Stimulated activated naive B cell treated with anti-CD40 and anti-IgM and Interleukin-4, amounts not matched to agents 10 μg/mL and 1 μg/mL and 100 μg/mL, for 72 hours (primary cell): ENCODE results near the gene EIF5AL1.
"Not testable (repeated sequence)": the region's sequence is repeated elsewhere in the genome, so short reads cannot be mapped to it uniquely, and the experiment has no call there.

ENCODE experiments used
- ATAC-seq, 2 donors: fragments of 150-1000 bp; cut with Tn5 transposase; replicated peaks; 2 replicates each; pipeline ENCODE4 v1.10.0; 2021; ENCODE audit warnings: moderate library complexity in 1 of 2
- DNase-seq: peaks from one replicate; pipeline ENCODE4 v3.0.0; 2021
- H3K27ac Mint-ChIP-seq: one replicate; pipeline ENCODE4 v1.8.0; 2022; ENCODE audit warnings: mild to moderate bottlenecking, mixed read lengths
- H3K27me3 Mint-ChIP-seq, 2 donors: one replicate each; pipeline ENCODE4 v1.8.0; 2022; ENCODE audit warnings: mixed read lengths in 2 of 2
- H3K36me3 Mint-ChIP-seq, 2 donors: one replicate each; pipeline ENCODE4 v1.8.0; 2022; ENCODE audit warnings: mixed read lengths in 2 of 2, mild to moderate bottlenecking in 1 of 2
- H3K4me1 Mint-ChIP-seq, 2 donors: one replicate each; pipeline ENCODE4 v1.8.0; 2022; ENCODE audit warnings: mixed read lengths in 2 of 2, mild to moderate bottlenecking in 1 of 2
- H3K4me3 Mint-ChIP-seq, 2 donors: one replicate each; pipeline ENCODE4 v1.8.0; 2022; ENCODE audit warnings: mild to moderate bottlenecking in 2 of 2, mixed read lengths in 2 of 2, moderate library complexity in 1 of 2
- H3K9me3 Mint-ChIP-seq, 2 donors: one replicate each; pipeline ENCODE4 v1.8.0; 2022; ENCODE audit warnings: mixed read lengths in 2 of 2, mild to moderate bottlenecking in 1 of 2

Gene EIF5AL1

GRCh38 chr10:79511891-79512583 is at the start of gene EIF5AL1:
Gene EIF5AL1, plus strand, starts transcription at chr10:79512533. Its CDS starts 117 bp downstream, at chr10:79512650.
- H3K4me3 Mint-ChIP-seq, H3K4me1 Mint-ChIP-seq, H3K9me3 Mint-ChIP-seq, H3K27ac Mint-ChIP-seq, ATAC-seq, H3K36me3 Mint-ChIP-seq, DNase-seq: not testable (repeated sequence)
- peaks cover 14 to 17% of the 10 kb centered on the region in 2 donors for H3K27me3 Mint-ChIP-seq

GRCh38 chr10:79463578-79464496 is 48.5 kb upstream of the EIF5AL1 start:
- Mint-ChIP-seq H3K36me3 (no peaks in the 10 kb centered on the region), H3K27me3 (peaks cover 4 to 17% of the 10 kb centered on the region in 2 donors), H3K27ac (no peak overlapping the region), H3K4me3 (no peak overlapping the region), H3K4me1 (no peaks in the 10 kb centered on the region), H3K9me3 (no peaks in the 10 kb centered on the region)
- no peak for ATAC-seq
- DNase-seq, result no peak

DNA sequence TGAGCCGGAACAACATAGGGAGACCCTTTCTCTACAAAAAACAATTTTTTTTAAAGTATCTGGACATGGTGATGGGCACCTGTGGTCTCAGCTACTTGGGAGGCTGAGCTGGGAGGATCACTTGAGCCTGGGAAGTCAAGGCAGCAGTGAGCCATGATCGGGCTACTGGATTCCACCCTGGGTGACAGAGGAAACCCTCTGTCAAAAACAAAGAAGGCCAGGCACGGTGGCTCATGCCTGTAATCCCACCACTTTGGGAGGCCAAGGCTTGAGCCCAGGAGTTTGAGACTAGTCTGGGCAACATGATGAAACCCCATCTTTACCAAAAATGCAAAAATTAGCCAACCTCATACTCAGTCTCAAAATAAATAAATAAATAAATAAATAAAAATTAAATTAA is 47.0 kb upstream of the EIF5AL1 start:
- no peak overlapping the region for H3K27ac Mint-ChIP-seq
- no peak for DNase-seq
- H3K4me3 Mint-ChIP-seq, result no peak overlapping the region
- H3K36me3 Mint-ChIP-seq, result no peaks in the 10 kb centered on the region
- ATAC-seq, result no peak
- no peaks in the 10 kb centered on the region for H3K4me1 Mint-ChIP-seq
- no peaks in the 10 kb centered on the region for H3K9me3 Mint-ChIP-seq
- H3K27me3 Mint-ChIP-seq, result peaks cover 4 to 17% of the 10 kb centered on the region in 2 donors

GRCh38 chr10:79468015-79468560 is 44.2 kb upstream of the EIF5AL1 start:
- ATAC-seq (no peak), DNase-seq (no peak)
- no peak overlapping the region for H3K4me3 Mint-ChIP-seq
- no peaks in the 10 kb centered on the region for H3K4me1 Mint-ChIP-seq
- H3K27ac Mint-ChIP-seq, result no peak overlapping the region
- H3K9me3 Mint-ChIP-seq, result no peaks in the 10 kb centered on the region
- peaks cover 22 to 25% of the 10 kb centered on the region in 2 donors for H3K27me3 Mint-ChIP-seq
- no peaks in the 10 kb centered on the region for H3K36me3 Mint-ChIP-seq

DNA sequence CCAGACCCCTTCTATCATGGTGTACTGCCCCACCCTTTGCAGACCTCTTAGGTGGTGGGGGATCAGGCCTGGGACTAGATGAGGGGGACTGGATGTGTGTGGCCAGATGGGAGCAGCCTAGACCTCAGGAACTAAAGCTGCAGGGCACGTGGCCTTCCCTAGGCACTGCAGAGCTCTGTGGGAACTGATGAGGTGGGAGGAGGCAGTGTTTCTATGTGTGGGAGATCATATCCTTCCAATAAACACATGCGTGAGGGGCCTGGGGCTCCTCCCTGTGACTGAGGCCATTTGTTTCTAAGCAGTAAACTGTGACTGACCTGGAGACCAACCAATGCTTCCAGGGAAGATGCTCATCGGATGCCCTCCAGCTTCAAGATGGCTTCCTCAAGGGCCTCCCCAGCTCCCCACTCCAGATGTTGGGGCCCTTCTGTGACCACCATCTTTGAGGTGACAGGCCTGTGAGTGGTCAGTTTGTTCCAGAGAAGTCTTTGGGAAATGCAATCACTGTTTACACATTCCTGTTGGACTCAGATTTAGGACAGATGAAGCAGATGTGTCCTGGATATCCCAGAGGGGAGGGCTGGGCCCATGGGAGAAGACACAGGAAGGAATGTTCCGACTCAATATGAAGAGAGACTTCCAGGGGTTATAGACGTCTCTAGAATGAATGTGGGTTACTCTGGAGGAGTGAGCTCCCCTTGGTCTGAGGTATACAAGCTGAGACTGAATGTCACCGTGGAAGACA is 43.3 kb upstream of the EIF5AL1 start:
- no peak overlapping the region for H3K27ac Mint-ChIP-seq
- no peak for DNase-seq
- ATAC-seq, result no peak
- no peak overlapping the region for H3K4me3 Mint-ChIP-seq
- H3K4me1 Mint-ChIP-seq, result no peaks in the 10 kb centered on the region
- H3K27me3 Mint-ChIP-seq, result peaks cover 22 to 32% of the 10 kb centered on the region in 2 donors
- no peaks in the 10 kb centered on the region for H3K36me3 Mint-ChIP-seq
- no peaks in the 10 kb centered on the region for H3K9me3 Mint-ChIP-seq

DNA sequence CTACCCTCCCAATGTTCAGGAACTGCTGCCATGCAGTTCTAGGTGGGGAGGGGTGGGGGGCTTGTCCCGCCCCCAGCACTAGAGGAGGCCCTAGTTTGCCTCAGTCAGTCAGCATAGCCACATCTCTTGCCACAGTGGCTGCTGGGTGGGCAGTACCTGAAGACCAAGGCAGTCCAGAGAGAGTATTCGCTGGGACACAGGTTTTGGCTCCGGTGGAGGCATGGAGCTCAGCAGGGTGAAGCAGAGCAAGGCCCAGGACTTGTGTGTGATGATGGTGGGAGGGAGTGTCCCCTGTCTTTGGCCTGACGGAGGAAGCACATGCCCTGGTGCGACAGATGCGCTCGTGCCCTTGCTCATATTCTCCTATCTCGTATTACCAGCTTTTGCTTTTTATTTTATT is 42.2 kb upstream of the EIF5AL1 start:
- H3K27ac Mint-ChIP-seq, result no peak overlapping the region
- ATAC-seq (no peak), DNase-seq (no peak)
- peaks cover 22 to 30% of the 10 kb centered on the region in 2 donors for H3K27me3 Mint-ChIP-seq
- H3K4me3 Mint-ChIP-seq, result no peak overlapping the region
- no peaks in the 10 kb centered on the region for H3K4me1 Mint-ChIP-seq
- no peaks in the 10 kb centered on the region for H3K36me3 Mint-ChIP-seq
- no peaks in the 10 kb centered on the region for H3K9me3 Mint-ChIP-seq

GRCh38 chr10:79471776-79472175 is 40.6 kb upstream of the EIF5AL1 start:
- H3K27me3 Mint-ChIP-seq, result peaks cover 28 to 31% of the 10 kb centered on the region in 2 donors
- DNase-seq, result no peak
- no peaks in the 10 kb centered on the region for H3K4me1 Mint-ChIP-seq
- H3K9me3 Mint-ChIP-seq, result no peaks in the 10 kb centered on the region
- no peak overlapping the region for H3K27ac Mint-ChIP-seq
- H3K4me3 Mint-ChIP-seq, result no peak overlapping the region
- no peak for ATAC-seq
- no peaks in the 10 kb centered on the region for H3K36me3 Mint-ChIP-seq

GRCh38 chr10:79472449-79472848 is 39.9 kb upstream of the EIF5AL1 start:
- Mint-ChIP-seq H3K4me1 (no peaks in the 10 kb centered on the region), H3K9me3 (no peaks in the 10 kb centered on the region)

GRCh38 chr10:79472951-79473350 is 39.4 kb upstream of the EIF5AL1 start:
- no peak overlapping the region for H3K4me3 Mint-ChIP-seq
- peaks cover 29 to 30% of the 10 kb centered on the region in 2 donors for H3K27me3 Mint-ChIP-seq
- ATAC-seq (no peak), DNase-seq (no peak)
- H3K9me3 Mint-ChIP-seq, result no peaks in the 10 kb centered on the region
- no peaks in the 10 kb centered on the region for H3K36me3 Mint-ChIP-seq
- no peak overlapping the region for H3K27ac Mint-ChIP-seq
- H3K4me1 Mint-ChIP-seq, result no peaks in the 10 kb centered on the region

More at GRCh38 chr10:79472449-79472848, 39.9 kb upstream of the EIF5AL1 start:
- ATAC-seq (no peak), DNase-seq (no peak)
- H3K27ac Mint-ChIP-seq, result no peak overlapping the region
- no peak overlapping the region for H3K4me3 Mint-ChIP-seq
- no peaks in the 10 kb centered on the region for H3K36me3 Mint-ChIP-seq
- peaks cover 28 to 30% of the 10 kb centered on the region in 2 donors for H3K27me3 Mint-ChIP-seq

DNA sequence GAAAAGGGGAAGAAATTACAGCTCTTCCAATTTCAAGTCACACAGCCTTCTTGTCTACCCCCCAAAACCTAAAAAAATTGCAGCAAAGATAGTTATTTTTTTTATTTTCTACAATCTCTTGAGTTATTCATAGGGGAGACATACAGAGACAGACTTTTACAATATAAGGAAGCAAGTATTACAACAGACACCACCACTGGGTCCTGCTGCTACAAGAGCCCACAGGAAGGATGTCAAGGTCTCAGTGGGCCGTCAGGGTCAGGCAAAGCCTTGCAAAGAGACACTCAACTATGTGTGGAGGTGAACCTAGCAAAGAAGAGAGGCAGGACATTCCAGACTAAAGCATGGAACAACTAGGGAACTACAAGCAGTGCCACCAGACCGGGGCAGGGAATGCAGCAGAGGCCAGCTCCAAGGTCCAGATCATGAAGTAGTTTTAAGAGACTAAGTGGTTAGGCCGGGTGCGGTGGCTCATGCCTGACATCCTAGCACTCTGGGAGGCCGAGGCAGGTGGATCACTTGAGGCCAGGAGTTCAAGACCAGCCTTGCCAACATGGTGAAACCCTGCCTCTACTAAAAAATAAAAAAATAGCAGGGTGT is 38.7 kb upstream of the EIF5AL1 start:
- no peaks in the 10 kb centered on the region for H3K9me3 Mint-ChIP-seq
- no peak overlapping the region for H3K4me3 Mint-ChIP-seq
- H3K27me3 Mint-ChIP-seq, result peaks cover 26 to 30% of the 10 kb centered on the region in 2 donors
- ATAC-seq (no peak), DNase-seq (no peak)
- no peaks in the 10 kb centered on the region for H3K36me3 Mint-ChIP-seq
- H3K4me1 Mint-ChIP-seq, result no peaks in the 10 kb centered on the region
- no peak overlapping the region for H3K27ac Mint-ChIP-seq

DNA sequence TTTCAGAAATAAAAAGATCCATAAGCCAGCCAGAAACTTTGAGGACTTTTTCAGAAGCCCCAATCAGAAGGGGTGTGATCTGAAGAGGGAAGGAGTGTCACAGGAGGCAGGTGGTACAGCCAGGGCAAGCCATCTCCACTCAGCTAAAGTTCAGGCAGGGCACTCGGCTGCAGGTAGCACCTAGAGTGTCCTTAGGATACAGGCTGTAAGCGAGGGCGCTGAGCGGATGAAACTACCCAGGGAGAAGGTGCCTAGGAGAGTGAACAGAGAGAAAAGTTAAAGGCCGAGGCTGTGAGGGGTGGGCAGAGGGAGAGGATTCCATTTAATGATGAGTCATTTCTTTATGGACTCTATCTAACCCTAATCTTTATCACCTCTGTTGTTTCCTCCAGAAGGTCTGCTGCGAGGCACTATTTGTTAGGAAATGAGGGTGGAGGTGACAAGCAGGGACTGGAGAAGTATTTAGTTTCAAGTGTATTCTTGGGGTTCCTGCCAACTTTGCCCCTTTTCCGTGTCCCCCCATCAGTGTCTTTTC is 37.1 kb upstream of the EIF5AL1 start:
- Mint-ChIP-seq H3K4me3 (no peak overlapping the region), H3K27me3 (peaks cover 33 to 35% of the 10 kb centered on the region in 2 donors), H3K27ac (no peak overlapping the region), H3K4me1 (no peaks in the 10 kb centered on the region), H3K36me3 (no peaks in the 10 kb centered on the region), H3K9me3 (no peaks in the 10 kb centered on the region)
- ATAC-seq (no peak), DNase-seq (no peak)

DNA sequence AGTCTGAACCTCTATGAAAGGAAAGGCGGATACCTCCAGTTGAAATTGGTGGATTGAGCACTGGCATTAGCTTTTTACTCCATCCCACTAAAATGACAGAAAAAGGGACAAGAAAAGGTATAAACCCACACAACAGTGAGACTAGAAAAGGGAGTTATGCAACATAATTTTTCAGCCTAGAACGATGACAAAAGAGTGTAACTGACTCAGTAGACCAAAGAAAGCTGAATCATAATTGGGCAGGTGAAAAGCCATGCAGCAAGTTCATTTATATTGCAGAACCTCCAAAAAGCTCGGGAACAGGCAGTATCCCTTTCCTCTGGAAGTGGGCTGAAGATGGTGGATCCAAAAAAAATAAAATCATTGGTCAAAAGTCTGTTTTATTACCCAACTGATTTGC is 36.5 kb upstream of the EIF5AL1 start:
- H3K4me1 Mint-ChIP-seq, result no peaks in the 10 kb centered on the region
- H3K36me3 Mint-ChIP-seq, result no peaks in the 10 kb centered on the region
- peaks cover 35 to 37% of the 10 kb centered on the region in 2 donors for H3K27me3 Mint-ChIP-seq
- H3K9me3 Mint-ChIP-seq, result no peaks in the 10 kb centered on the region
- H3K4me3 Mint-ChIP-seq, result no peak overlapping the region
- no peak overlapping the region for H3K27ac Mint-ChIP-seq
- ATAC-seq (no peak), DNase-seq (no peak)

DNA sequence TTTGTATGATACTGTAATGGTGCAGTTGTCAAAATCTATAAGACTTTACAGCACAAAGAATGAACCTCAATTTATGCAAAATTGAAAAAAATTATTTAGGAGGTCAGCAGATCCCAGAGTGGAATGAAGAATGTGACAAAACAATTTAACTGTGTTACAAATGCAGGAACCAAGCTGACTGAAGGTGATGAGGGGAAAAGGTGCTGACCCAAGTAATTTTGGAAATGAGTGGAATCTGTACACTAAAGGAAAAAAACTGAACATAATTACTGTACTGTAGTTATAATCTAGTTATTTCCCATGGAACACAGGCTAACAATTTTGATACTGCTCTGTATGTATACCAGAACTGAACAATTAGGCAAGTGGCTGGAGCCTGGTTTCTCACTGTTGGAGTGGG is 35.7 kb upstream of the EIF5AL1 start:
- no peaks in the 10 kb centered on the region for H3K36me3 Mint-ChIP-seq
- no peak for ATAC-seq
- H3K9me3 Mint-ChIP-seq, result no peaks in the 10 kb centered on the region
- no peak overlapping the region for H3K27ac Mint-ChIP-seq
- no peak overlapping the region for H3K4me3 Mint-ChIP-seq
- H3K4me1 Mint-ChIP-seq, result no peaks in the 10 kb centered on the region
- no peak for DNase-seq
- peaks cover 37 to 38% of the 10 kb centered on the region in 2 donors for H3K27me3 Mint-ChIP-seq
